T follicular helper cell (primary cell): ENCODE data around the gene HDAC11.

Experiments used
- DNase-seq: peaks from one replicate; pipeline ENCODE4 v3.0.0-alpha.2; 2020; ENCODE audit warnings: low read depth

HDAC11 gene

DNA sequence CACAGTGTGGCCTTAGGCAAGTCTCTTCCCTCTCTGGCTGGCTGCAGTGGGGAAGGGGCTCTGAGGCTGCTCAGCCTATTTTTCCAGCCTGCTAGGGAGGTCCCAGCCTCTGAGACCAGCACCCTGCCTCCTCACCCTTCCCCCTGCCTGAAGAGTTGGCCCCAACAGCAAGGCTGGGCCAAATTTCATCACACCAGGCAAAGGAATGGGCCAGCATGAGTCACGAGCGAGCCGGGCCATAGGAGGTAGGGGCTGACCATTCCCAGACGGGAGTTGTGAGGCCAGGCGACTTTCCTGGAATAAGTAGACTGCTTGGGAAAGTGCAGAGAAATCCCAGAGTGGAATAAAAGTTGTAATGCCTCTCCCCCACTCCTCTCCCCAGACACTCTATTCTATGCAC is 63.1 kb downstream of the HDAC11 start:
- DNase-seq = no peak

DNA sequence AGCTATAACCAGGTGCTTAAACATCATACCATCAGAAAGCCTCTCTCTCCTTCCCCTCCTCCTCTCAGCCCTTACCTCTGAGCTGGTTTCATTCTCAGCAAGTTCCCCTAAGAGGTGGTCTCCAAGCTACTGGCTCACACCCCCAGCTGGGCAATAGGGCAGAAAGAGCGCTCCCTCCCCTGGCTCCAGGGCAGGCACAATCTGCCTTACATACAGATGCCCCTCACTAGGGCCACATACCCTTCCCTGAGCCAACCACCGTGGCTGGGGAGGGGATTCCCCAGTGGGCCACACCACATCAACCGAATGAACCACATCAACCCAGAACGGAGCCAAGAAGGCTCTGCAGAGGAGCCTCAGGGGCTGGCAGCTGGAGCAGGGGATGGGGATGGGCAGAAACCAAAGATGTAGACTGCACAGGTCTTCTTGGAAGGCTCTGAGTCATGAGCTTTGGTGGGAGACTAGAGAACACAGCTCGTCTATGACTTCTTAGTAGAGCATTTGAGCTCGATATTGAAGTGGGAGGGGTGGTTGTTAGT is 64.3 kb downstream of the HDAC11 start:
- no peak for DNase-seq

DNA sequence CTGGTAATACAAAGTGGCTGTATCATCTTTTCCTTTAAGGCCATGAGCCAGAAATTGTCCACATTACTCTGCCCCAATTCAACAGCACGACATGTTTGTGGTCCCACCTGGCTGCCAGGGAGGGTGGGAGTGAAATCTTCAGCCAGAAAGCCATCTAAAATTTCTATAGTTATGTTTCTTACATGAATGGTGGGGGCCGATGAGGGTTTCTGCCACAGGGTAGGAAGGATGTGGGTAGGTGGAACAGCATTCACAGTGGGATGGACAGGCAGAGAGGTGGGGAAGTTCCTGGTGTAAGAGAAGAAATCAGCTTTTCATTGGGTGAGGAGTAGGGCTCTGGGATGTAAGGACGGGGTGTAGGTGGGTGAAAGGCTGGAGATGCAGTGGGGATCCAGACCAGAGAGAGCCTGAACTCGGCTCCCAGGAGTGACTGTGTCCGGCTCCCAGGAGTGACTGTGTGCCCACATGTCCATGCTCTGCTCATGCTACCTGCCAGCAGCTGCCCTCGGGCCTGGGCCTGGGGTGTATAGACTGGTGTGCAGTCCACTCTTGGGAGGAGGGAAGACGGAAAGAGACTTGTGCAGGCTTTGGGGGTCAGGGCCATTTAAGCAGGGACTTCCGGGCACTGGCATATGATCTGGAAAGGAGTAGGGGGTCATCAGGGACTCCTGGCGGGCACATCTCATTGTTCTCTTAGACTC is 65.0 kb downstream of the HDAC11 start:
- DNase-seq = no peak

DNA sequence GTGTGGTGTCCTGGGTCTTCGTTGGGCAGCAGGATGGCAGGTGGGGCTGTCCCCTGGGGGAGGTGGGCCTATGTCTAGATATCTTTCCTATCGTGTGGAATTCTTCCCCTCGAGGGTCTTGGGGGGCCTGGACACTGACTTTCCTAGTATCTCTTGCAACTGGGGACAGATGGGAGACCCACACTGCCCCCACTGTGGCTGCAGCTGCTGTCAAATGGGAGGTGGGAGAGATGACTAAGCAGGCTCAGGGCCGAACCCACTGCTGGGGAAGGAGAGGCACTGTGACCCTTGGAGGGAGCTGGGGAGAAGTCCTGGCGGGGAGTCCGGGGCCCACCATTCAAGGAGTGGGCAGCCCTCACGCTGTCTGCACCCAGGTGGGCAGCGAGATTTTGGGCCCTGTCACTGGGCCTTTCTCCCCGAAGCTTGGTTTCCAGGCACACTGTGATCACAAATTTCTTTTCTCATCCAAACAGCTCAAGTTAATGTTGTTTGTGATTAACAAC is 65.9 kb downstream of the HDAC11 start:
- DNase-seq = no peak

DNA sequence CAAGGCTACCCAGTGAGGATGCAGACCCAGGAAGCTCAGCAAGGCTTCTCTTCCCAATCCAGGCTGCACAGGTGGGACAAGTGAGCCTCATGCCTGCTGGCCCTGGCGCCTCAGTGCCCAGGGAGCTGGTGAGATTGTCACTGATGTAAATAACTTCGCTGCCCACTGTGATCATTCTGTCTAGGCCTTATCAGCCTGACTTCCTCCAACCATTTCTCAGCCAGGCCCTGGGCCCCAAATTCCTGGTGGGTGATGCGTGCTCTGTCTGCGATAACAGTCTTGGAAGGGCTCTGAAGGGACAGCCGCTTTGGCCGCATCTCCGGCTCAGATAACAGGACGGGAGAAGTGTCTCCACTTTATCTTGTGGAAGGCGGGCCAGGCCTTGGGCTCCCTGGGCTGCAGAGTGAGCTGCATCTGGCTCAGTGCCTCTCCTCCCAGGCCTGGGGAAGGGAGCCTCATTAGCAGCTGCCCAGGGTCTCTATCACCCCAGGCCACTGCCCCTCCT is 66.6 kb downstream of the HDAC11 start:
- no peak for DNase-seq

DNA sequence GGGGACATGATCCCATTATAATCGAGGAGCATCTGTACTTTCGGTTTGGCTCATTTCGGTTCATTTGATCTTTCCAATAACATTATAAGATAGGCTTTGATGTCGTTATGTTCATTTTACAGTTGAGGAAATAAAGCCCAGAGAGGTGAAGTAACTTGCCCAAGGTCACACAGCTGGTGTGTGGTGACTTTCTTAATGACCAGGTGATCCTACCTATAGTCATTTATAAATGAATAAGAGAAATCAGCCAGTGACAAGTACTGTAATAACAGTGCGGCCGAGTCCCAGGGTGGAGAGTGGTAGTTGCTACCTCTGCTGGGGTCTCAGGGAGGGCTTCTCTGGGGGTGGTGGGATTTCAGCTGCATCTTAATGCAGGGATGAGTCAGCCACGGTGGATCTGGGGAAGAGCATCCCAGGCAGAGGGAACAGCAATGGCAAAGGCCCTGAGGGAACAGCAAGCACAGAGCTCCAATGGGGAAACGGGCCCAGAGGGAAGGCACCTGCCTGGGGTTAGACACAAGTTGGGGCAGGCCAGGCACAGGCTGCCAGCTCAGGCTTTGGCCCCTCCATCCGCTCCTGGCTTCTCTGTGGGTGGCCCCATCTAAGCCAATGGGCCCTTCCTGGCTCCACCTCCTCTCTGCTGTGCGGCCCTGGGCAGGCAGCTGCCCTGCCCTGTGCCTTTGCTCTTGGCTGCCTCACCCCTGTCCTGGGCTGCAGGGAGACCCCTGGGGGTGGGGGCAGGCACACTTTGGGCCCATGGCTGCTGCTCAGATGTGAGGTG is 67.7 kb downstream of the HDAC11 start:
- no peak for DNase-seq

DNA sequence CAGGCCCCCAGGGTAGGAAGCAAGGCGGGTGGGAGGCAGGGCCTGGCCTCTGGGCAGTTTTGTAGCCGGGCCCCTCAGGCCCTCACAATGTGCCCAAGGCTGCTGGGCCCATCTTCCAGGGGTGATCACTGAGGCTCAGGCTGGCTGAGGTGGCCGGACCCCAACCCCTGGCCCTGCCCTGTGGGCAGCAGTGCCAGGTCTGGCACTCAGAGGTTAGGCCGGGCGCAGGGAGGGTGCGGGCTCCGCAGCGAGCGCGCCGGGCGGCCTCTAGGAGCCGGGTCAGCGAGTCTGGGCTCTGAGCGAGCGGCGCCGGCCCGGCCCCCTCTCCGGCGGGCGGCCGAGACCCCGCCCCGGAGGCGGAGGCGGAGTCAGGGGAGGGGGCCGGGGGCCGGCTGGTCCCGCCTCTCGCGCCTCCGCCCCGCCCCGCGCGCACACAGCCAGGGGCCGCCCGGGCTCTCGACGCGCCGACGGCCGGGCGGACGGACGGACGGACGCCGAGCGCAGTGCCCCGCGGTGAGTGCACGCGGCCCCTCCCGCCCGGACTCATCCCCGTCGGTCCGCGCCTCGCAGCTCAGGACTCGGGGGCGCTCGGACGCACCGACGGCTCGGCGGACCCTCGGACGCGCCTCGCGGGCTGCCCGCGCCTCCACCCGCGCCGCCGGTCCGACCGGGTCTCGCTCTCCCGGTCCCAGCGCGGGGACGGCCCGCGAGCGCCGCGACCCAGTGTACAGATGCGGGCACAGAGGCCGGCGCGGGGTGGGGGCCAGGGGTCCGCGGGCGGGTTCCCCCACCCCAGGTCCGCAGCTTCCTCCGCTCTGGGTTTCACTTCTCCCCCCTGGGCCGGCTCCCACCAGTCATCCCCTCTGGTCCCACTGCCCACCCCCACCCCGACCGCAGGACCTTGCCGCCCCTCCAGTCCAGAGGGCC is 68.9 kb downstream of the HDAC11 start, which contains the start of gene FBLN2:
Gene FBLN2, plus strand, starts transcription at position 430 of the 927 bp plus-strand sequence. CDS start 21,231 bp downstream, outside the sequence.
- no peak for DNase-seq

DNA sequence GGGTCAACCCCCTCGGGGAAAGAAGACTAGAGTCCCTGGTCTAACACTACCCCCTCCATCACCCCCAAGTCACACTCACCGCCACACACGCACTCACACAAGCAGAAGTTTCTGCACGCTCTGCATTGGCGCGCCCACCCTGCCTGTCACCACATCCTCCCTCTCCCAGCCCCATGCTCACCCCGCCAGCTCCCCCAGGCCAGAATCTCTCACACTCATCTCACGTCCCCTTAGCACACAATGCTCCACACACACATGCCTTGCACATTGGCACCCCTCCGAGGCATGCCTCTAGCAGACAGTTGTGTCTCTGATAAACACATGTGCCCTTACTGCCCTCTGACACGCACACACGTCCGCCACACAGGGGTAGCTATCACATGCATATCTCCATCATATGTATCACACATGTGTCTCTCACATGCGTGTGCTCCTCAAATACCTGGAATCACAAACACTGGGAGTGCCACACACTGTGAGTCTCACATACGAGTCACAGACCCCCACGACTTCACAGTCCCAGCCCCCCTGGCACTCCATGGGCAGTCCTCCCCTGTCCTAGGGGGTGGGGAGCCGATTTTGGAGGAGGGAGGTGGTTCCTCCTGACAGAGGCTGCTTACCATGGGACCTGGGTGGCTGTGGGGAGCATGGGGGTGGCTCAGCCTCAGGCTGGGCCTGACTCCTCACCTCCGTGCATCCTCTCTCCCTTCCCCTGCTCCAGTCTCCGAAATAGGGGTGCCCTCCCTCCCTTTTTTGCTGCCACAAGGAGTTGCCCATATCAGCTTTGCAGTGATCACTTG is 69.7 kb downstream of the HDAC11 start:
- DNase-seq = no peak

DNA sequence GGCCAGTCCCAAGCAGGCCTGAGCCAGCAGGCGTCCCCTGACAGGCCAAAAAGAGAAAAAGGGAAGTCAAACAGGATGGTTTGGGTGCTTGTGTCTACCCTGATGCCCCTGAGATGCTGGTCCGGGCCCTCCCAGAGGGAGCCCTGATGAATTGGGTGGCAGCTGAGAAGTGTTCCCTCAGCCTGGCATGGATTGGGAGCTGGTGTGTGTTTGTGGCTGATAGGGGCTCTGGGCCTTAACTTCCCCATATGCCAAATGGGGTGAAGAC is 70.3 kb downstream of the HDAC11 start:
- DNase-seq = no peak

DNA sequence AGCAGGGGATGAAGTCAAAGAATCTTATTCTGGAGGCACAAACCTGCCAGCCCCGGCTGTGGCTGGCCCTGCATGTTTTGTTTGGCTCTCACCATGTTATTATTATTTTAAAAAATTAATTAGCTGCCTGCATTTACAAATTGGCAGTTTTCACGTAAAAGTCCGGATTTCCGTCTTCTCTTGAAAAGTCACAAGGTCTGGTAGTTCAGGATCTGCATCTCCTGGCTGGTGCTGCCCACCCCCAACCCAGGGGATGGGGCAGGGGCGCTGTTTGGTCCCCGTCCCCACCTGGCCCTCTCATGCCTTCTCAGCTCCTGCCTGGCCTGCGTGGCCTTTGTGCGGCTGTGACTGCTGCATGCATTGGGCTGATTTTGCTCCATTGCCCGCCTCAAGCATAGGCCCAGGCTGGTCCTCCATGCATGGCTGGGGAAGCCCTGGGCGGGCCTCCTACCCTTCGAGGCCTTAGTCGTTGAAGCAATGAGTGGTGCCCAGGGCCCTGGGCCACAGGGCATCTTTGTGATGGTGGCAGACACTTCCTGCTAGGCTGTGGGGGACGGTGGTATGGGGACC is 70.8 kb downstream of the HDAC11 start:
- no peak for DNase-seq

DNA sequence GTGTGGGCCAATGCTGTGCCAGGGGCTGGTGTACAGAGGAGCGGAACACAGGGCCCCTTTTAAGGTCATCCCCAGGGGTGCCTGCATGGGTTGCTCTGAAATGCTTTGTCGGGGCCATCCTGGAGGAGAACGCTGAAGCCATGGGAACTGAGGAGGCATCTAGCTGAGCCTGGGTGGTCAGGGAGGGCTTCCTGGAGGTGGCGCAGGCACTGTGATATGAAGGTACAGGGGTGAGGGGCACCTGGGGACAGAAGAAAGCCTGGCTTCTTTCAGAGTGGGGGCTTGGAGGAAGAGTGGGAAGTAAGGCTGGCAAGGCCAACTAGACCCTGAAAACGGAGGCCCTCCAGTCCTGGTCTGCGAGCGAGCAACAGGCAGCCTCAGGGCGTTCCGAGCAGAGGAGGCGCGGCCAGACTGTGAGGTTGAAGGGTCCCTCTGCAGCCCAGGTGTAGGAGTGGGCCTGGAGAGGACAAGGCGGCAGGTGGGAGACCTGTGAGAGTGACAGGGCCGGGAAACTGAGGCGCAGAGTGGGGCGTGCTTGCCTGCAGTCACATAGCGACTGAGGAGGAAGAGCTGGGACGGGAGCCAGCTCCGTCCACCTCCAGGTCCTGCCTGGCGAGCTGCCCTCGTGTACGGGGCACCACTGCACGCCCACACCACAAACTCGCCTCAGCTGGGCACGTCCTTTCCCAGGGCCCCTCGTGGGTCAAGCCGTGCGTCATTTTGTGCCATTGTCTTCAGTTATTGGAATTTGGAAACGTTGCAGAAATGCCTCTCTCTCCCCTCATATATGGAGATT is 72.9 kb downstream of the HDAC11 start:
- DNase-seq = no peak

DNA sequence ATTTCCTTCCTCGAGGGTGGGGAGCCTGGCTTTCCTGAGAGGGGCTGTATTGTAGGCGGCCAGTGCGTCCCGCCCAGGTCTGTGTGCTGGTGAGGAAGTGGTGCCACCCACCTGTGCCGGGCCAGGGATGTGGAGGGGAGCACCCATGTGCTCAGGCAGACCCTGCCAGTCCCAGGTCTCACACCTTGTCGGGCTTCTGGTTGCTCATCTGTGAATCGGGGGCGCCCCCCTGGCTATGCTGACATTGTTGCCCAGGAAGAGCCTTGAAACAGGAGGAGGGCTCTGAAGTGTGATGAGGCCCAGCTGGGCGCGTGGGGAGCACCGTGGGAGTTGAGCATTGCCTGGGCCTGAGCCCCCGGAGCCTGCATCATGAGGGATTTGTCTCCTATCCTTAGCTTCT is 73.6 kb downstream of the HDAC11 start:
- DNase-seq = no peak

DNA sequence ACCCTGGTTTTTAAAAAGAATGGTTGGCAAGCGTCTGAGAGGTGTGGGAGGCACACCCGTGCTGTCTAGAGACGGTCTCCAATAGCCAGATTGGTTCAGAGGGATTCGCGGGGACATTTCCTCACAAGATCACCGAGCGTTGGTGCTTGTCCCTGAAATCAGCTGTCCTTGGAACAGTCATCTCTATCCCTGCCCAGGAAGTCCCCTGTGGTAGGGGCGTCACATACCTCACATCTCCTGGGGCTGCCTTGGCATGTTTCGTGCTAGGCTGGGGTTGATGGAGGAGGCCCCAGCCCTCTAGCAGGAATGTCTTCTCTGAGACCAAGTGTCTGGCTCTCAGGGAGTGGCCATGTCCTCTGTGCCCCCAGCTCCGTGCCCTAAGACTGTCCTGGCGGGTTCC is 75.6 kb downstream of the HDAC11 start:
- DNase-seq = no peak
